Type B pancreatic cell (in vitro differentiated cells): ENCODE measurements around the gene KCNJ13. TPM values are rescaled to one million over a fixed set of nuclear protein-coding genes. Genes with fewer than 3 reads are reported as not detected.
A peak's percentile ranks its signal among the peaks of the same experiment; 100 is the strongest.

Experiments
- DNase-seq: peaks from one replicate; pipeline ENCODE4 v3.0.0; 2021; ENCODE audit warnings: mixed read lengths; ENCODE audit not compliant: unreplicated experiment; ENCODE audit errors: extremely low spot score
- H3K27ac Mint-ChIP-seq: 2 replicates; pipeline ENCODE4 v1.8.0; 2021; ENCODE audit warnings: mild to moderate bottlenecking, mixed read lengths
- H3K27me3 Mint-ChIP-seq: 2 replicates; pipeline ENCODE4 v1.8.0; 2021; ENCODE audit warnings: mixed read lengths
- H3K36me3 Mint-ChIP-seq: 2 replicates; pipeline ENCODE4 v1.8.0; 2021; ENCODE audit warnings: mixed read lengths
- H3K4me1 Mint-ChIP-seq: one replicate; pipeline ENCODE4 v1.8.0; 2021; ENCODE audit warnings: mixed read lengths; ENCODE audit not compliant: unreplicated experiment
- H3K4me3 Mint-ChIP-seq: 2 replicates; pipeline ENCODE4 v1.8.0; 2021; ENCODE audit warnings: mild to moderate bottlenecking, mixed read lengths
- H3K9me3 Mint-ChIP-seq: 2 replicates; pipeline ENCODE4 v1.8.0; 2021; ENCODE audit warnings: mixed read lengths
- CTCF ChIP-seq: fragments of 200-600 bp; sonication (generic); conservative IDR thresholded peaks from 2 replicates; pipeline ENCODE4 v1.5.0; 2021; ENCODE audit warnings: antibody characterized with exemption, mild to moderate bottlenecking
- total RNA-seq: library from RNA; stranded (reverse); gene quantifications from 2 replicates; pipeline ENCODE4 v1.2.1, GENCODE V29; 2021; ENCODE audit warnings: low replicate concordance

Gene KCNJ13
- total RNA-seq, 1 donor from 2014 or later = 1.6 TPM

- peak overlapping the region; percentile 35 for H3K27ac Mint-ChIP-seq
- no peak overlapping the region for H3K4me3 Mint-ChIP-seq
- H3K4me1 Mint-ChIP-seq = no peaks in the 10 kb centered on the region
- TF ChIP-seq CTCF = no peak
- no peak for DNase-seq
- H3K36me3 Mint-ChIP-seq = peaks cover 48% of the 10 kb centered on the region
- no peaks in the 10 kb centered on the region for H3K9me3 Mint-ChIP-seq
- no peaks in the 10 kb centered on the region for H3K27me3 Mint-ChIP-seq
Observed at GRCh38 chr2:232794981-232795380, 18.6 kb upstream of the KCNJ13 start.

- no peak overlapping the region for H3K27ac Mint-ChIP-seq
- no peak for DNase-seq
- H3K27me3 Mint-ChIP-seq = no peaks in the 10 kb centered on the region
- H3K4me1 Mint-ChIP-seq = no peaks in the 10 kb centered on the region
- no peak for TF ChIP-seq CTCF
- no peak overlapping the region for H3K4me3 Mint-ChIP-seq
- peaks cover 51% of the 10 kb centered on the region for H3K36me3 Mint-ChIP-seq
- H3K9me3 Mint-ChIP-seq = no peaks in the 10 kb centered on the region
Observed at GRCh38 chr2:232793271-232793670, 16.9 kb upstream of the KCNJ13 start.

GRCh38 chr2:232791518-232791917, 15.2 kb upstream of the KCNJ13 start:
- Mint-ChIP-seq H3K4me1 (no peaks in the 10 kb centered on the region), H3K27ac (no peak overlapping the region), H3K27me3 (no peaks in the 10 kb centered on the region), H3K36me3 (peaks cover 48% of the 10 kb centered on the region), H3K9me3 (no peaks in the 10 kb centered on the region), H3K4me3 (no peak overlapping the region)
- TF ChIP-seq CTCF = no peak
- no peak for DNase-seq

- Mint-ChIP-seq H3K27ac (no peak overlapping the region), H3K9me3 (no peaks in the 10 kb centered on the region), H3K4me1 (no peaks in the 10 kb centered on the region), H3K4me3 (no peak overlapping the region), H3K27me3 (no peaks in the 10 kb centered on the region), H3K36me3 (peaks cover 36% of the 10 kb centered on the region)
- TF ChIP-seq CTCF = no peak
- DNase-seq = no peak
Observed at GRCh38 chr2:232789082-232789481, 12.7 kb upstream of the KCNJ13 start.

GRCh38 chr2:232787806-232788205, 11.4 kb upstream of the KCNJ13 start:
- H3K27ac Mint-ChIP-seq = no peak overlapping the region
- no peak for DNase-seq
- no peaks in the 10 kb centered on the region for H3K4me1 Mint-ChIP-seq
- no peak overlapping the region for H3K4me3 Mint-ChIP-seq
- H3K27me3 Mint-ChIP-seq = no peaks in the 10 kb centered on the region
- no peak for TF ChIP-seq CTCF
- peaks cover 39% of the 10 kb centered on the region for H3K36me3 Mint-ChIP-seq
- no peaks in the 10 kb centered on the region for H3K9me3 Mint-ChIP-seq

- no peak overlapping the region for H3K27ac Mint-ChIP-seq
- H3K36me3 Mint-ChIP-seq = peaks cover 19% of the 10 kb centered on the region
- peaks cover 5% of the 10 kb centered on the region for H3K4me1 Mint-ChIP-seq
- H3K4me3 Mint-ChIP-seq = no peak overlapping the region
- TF ChIP-seq CTCF = no peak
- DNase-seq = no peak
- no peaks in the 10 kb centered on the region for H3K9me3 Mint-ChIP-seq
- H3K27me3 Mint-ChIP-seq = no peaks in the 10 kb centered on the region
Observed at GRCh38 chr2:232783278-232783677, 6.9 kb upstream of the KCNJ13 start.
